ENCODE results near the gene LALBA.
A peak's percentile ranks its signal among the peaks of the same experiment; 100 is the strongest.

Gene LALBA

GRCh38 chr12:48569946-48570345 is at the start of gene LALBA:
TSS of gene LALBA (minus strand) at chr12:48570046. CDS start at chr12:48570020, 26 bp downstream.
- no peaks in the 10 kb centered on the region for H3K9me3 ChIP-seq (ENCODE audit: insufficient read depth, low read depth, low read length)
- TF ChIP-seq CTCF (conservative IDR thresholded peaks at IDR 0.05; ENCODE audit: low read length) (no peak), EZH2phosphoT487 (IDR thresholded peaks at IDR 0.05; ENCODE audit: borderline replicate concordance) (no peak)
- H3K79me2 ChIP-seq (ENCODE audit: insufficient read depth, low read length) = no peaks in the 10 kb centered on the region
- no peaks in the 10 kb centered on the region for H3F3A ChIP-seq (ENCODE audit: low read depth)
- H3K4me3 ChIP-seq (ENCODE audit: low read length, poor library complexity, severe bottlenecking) = no peak within 1 kb of the TSS
- H3K9ac ChIP-seq (ENCODE audit: low read depth, low read length, poor library complexity, severe bottlenecking) = no peak within 1 kb of the TSS
- H3K9me2 ChIP-seq (replicated peaks; ENCODE audit: low read depth, low read length) = no peaks in the 10 kb centered on the region
- no peak within 1 kb of the TSS for H2AFZ ChIP-seq (ENCODE audit: low read length)
- no peaks in the 10 kb centered on the region for H3K36me3 ChIP-seq (ENCODE audit: insufficient read depth, low read length)
- no peaks in the 10 kb centered on the region for H3K27me3 ChIP-seq (ENCODE audit: insufficient read depth, low read length, poor library complexity, severe bottlenecking)
- H4K20me1 ChIP-seq (ENCODE audit: insufficient read depth, low read length, poor library complexity, severe bottlenecking) = no peaks in the 10 kb centered on the region
- H3K4me1 ChIP-seq (ENCODE audit: insufficient read depth, low read length, poor library complexity, severe bottlenecking) = no peaks in the 10 kb centered on the region
- no peak within 1 kb of the TSS for H3K4me2 ChIP-seq (ENCODE audit: low read depth, low read length, poor library complexity, severe bottlenecking)

GRCh38 chr12:48618541-48618940 is 48.7 kb upstream of the LALBA start:
- no peaks in the 10 kb centered on the region for H3K4me1 ChIP-seq (ENCODE audit: insufficient read depth, low read length, poor library complexity, severe bottlenecking)
- H3F3A ChIP-seq (ENCODE audit: low read depth) = no peaks in the 10 kb centered on the region
- H3K9me3 ChIP-seq (ENCODE audit: insufficient read depth, low read depth, low read length) = no peaks in the 10 kb centered on the region
- no peaks in the 10 kb centered on the region for H3K27me3 ChIP-seq (ENCODE audit: insufficient read depth, low read length, poor library complexity, severe bottlenecking)
- no peaks in the 10 kb centered on the region for H3K79me2 ChIP-seq (ENCODE audit: insufficient read depth, low read length)
- TF ChIP-seq EZH2phosphoT487 (IDR thresholded peaks at IDR 0.05; ENCODE audit: borderline replicate concordance) (no peak), CTCF (conservative IDR thresholded peaks at IDR 0.05; ENCODE audit: low read length) (peak; percentile 99)
- no peaks in the 10 kb centered on the region for H4K20me1 ChIP-seq (ENCODE audit: insufficient read depth, low read length, poor library complexity, severe bottlenecking)
- H3K36me3 ChIP-seq (ENCODE audit: insufficient read depth, low read length) = no peaks in the 10 kb centered on the region
- H2AFZ ChIP-seq (ENCODE audit: low read length) = peak overlapping the region; percentile 33
- H3K4me3 ChIP-seq (ENCODE audit: low read length, poor library complexity, severe bottlenecking) = no peak overlapping the region
- no peak overlapping the region for H3K9ac ChIP-seq (ENCODE audit: low read depth, low read length, poor library complexity, severe bottlenecking)
- H3K4me2 ChIP-seq (ENCODE audit: low read depth, low read length, poor library complexity, severe bottlenecking) = no peak overlapping the region
- no peaks in the 10 kb centered on the region for H3K9me2 ChIP-seq (replicated peaks; ENCODE audit: low read depth, low read length)

GRCh38 chr12:48615681-48616080 is 45.8 kb upstream of the LALBA start:
- H4K20me1 ChIP-seq (ENCODE audit: insufficient read depth, low read length, poor library complexity, severe bottlenecking) = no peaks in the 10 kb centered on the region
- H3K4me2 ChIP-seq (ENCODE audit: low read depth, low read length, poor library complexity, severe bottlenecking) = no peak overlapping the region
- no peaks in the 10 kb centered on the region for H3K9me3 ChIP-seq (ENCODE audit: insufficient read depth, low read depth, low read length)
- H2AFZ ChIP-seq (ENCODE audit: low read length) = no peak overlapping the region
- no peak overlapping the region for H3K4me3 ChIP-seq (ENCODE audit: low read length, poor library complexity, severe bottlenecking)
- H3K36me3 ChIP-seq (ENCODE audit: insufficient read depth, low read length) = no peaks in the 10 kb centered on the region
- no peak for TF ChIP-seq CTCF (conservative IDR thresholded peaks at IDR 0.05; ENCODE audit: low read length)
- TF ChIP-seq EZH2phosphoT487 (IDR thresholded peaks at IDR 0.05; ENCODE audit: borderline replicate concordance) = no peak
- H3K4me1 ChIP-seq (ENCODE audit: insufficient read depth, low read length, poor library complexity, severe bottlenecking) = no peaks in the 10 kb centered on the region
- no peak overlapping the region for H3K9ac ChIP-seq (ENCODE audit: low read depth, low read length, poor library complexity, severe bottlenecking)
- no peaks in the 10 kb centered on the region for H3K9me2 ChIP-seq (replicated peaks; ENCODE audit: low read depth, low read length)
- H3K79me2 ChIP-seq (ENCODE audit: insufficient read depth, low read length) = no peaks in the 10 kb centered on the region
- H3K27me3 ChIP-seq (ENCODE audit: insufficient read depth, low read length, poor library complexity, severe bottlenecking) = no peaks in the 10 kb centered on the region
- H3F3A ChIP-seq (ENCODE audit: low read depth) = no peaks in the 10 kb centered on the region
